ENCODE measurements around the gene RBM17.
"Not testable (repeated sequence)": the region's sequence is repeated elsewhere in the genome, so short reads cannot be mapped to it uniquely, and the experiment has no call there.

Gene RBM17, protein sequence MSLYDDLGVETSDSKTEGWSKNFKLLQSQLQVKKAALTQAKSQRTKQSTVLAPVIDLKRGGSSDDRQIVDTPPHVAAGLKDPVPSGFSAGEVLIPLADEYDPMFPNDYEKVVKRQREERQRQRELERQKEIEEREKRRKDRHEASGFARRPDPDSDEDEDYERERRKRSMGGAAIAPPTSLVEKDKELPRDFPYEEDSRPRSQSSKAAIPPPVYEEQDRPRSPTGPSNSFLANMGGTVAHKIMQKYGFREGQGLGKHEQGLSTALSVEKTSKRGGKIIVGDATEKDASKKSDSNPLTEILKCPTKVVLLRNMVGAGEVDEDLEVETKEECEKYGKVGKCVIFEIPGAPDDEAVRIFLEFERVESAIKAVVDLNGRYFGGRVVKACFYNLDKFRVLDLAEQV

DNA sequence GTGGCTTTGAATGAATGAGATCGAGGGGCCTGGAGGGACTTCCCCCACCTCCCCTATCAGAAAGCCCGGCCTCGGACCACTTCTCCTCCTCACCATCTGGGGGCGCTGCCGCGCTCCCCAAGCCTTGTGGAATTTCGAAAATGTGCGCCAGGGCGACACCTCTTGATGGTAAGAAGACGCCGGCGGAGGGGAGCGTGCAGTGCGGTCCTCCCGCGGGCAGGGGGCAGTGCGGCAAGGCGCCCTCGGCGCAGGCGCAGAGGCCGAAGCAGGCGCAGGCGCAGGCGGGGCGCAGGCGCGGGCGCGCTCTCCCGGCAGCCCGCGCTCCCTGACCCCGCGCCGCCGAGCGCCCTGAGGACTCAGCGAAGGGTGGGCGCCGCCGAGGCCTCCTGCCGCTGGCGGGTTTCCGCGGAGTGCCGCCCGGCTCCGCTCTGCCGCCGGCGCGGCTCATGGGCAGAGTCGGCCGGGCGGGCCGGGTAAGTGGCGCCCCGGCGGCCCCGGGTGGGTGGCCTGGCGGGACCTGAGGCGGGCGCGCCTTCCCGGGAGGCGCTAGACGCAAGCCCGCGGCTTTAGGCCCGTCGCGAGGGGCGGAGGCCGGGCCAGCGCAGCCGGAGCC lies at the start of gene RBM17:
RBM17 (plus strand) TSS at position 314 of the 613 bp plus-strand sequence. CDS start 8,032 bp downstream, outside the sequence.
- in situ Hi-C loops (cut with MboI; ENCODE audit: low sequenced_read_pairs), result no loop called here

DNA sequence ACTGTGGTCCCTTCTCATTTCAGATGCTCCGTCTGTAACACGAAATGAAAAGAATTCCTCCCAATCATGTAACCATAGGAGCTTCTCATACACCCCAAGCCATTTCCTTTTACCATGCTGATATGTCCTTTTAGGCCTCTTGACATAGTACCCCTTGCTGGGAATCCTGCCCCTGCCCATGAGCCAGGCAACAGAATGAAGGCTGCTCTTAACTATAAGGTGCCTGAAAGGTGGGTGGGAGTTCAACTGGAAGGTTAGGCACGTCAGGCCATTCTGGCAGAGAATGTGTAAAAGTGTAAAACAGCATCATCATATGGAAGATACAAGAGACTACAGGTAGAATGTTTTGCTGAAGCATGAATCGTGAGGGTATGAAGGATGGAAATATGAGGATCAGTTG lies 49.1 kb upstream of the RBM17 start:
- in situ Hi-C loops (cut with MboI; ENCODE audit: low sequenced_read_pairs), result no loop called here

DNA sequence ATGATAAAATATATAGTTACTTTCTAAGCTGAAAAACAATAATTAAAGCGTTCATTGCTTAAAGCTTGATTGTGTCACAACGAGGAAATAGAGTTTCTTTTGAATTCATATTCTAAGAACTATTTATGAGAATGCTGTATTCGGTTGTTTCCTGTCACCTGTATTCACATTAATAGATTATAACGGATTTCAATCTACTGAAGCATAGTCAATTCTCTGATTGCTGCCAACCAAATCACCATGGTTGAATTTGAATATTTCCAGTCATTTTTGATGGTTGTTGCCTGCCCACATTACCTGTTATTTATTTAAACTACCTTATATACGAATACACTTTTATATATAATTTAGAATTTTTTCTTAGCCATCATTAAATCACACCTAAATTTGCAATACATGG lies 48.6 kb upstream of the RBM17 start:
- in situ Hi-C loops (cut with MboI; ENCODE audit: low sequenced_read_pairs), result no loop called here

DNA sequence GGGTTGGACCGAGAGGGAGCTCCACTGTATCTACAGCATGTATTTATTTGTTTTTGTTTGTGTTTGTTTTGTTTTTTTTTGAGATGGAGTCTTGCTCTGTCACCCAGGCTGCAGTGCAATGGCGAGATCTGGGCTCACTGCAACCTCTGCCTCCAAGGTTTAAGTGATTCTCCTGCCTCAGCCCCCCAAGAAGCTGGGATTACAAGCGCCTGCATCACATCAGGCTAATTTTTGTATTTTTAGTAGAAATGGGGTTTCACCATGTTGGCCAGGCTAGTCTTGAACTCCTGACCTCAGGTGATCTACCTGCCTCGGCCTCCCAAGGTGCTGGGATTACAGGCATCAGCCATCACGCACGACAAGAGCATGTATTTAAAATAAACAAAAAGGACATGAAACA lies 45.5 kb upstream of the RBM17 start:
- in situ Hi-C loops (cut with MboI; ENCODE audit: low sequenced_read_pairs), result not testable (repeated sequence)

DNA sequence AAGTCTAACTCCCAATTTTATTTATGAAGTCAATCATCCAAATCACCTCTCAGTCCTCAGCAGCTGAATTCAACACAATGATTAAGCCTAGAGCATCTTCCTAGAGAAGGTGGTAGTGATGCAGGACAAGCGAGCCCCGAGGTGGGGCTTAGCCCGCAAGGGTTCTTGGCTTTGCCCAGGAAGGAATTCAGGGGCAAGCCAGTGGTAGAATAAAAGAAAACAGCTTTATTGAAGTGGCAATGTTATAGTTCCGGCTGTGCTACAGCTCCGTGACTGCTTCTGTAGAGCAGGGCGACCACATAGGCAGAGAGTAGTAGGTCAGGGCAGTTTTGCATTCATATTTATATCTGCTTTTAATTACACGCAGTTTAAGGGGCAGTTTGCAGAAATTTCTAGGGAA lies 44.8 kb upstream of the RBM17 start:
- in situ Hi-C loops (cut with MboI; ENCODE audit: low sequenced_read_pairs), result no loop called here

DNA sequence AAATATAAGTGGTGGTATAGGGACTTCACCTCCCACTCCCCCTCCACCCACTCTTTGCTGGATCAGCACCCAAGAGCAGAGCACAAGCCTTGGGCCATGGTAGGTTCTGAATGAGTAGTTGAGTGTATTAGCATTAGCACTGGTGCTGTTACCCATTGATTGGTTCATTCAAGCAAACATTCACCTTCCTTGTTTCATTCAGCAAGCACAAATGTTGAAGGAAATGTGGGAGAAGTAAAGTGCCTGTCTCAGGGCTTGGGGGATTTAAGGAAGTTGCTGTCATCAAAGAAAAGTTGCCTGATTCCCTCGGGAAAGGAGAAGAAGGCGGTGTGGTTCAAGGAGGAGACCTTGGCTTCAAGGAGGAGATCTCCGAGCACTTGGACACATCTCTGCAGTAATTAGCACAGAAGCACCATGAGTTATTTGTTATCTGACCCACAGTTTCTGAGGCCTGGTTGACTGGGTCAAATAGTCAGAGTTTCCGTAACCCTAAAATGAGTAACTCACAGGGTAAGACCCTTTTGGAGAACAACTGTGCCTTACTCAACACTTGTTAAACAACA lies 44.0 kb upstream of the RBM17 start:
- in situ Hi-C loops (cut with MboI; ENCODE audit: low sequenced_read_pairs), result no loop called here

DNA sequence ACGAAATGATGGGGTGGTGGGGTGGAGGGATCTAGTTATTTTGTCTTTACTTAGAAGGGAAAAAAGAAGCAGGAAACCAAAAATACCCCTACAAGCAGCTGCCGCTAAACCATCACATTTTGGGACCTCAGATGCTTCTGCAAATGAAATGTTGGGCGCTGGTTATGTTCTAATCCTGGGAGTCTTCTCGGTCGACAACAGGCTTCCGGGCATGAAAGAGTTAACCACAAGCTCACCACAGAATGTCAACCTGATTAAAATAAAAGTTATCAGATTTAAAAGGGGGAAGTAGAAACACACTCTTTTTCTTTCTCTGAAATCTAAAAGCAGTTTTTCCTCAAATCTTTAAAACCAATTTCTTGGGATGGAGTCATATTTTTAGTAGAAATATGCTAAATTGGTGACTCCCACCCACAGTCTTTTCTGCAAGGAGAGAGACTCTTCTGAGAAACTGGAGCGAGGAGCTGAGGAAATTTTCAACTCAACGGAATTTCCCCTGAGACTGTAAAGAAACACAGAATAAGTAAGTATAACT lies 43.5 kb upstream of the RBM17 start:
- in situ Hi-C loops (cut with MboI; ENCODE audit: low sequenced_read_pairs), result no loop called here

DNA sequence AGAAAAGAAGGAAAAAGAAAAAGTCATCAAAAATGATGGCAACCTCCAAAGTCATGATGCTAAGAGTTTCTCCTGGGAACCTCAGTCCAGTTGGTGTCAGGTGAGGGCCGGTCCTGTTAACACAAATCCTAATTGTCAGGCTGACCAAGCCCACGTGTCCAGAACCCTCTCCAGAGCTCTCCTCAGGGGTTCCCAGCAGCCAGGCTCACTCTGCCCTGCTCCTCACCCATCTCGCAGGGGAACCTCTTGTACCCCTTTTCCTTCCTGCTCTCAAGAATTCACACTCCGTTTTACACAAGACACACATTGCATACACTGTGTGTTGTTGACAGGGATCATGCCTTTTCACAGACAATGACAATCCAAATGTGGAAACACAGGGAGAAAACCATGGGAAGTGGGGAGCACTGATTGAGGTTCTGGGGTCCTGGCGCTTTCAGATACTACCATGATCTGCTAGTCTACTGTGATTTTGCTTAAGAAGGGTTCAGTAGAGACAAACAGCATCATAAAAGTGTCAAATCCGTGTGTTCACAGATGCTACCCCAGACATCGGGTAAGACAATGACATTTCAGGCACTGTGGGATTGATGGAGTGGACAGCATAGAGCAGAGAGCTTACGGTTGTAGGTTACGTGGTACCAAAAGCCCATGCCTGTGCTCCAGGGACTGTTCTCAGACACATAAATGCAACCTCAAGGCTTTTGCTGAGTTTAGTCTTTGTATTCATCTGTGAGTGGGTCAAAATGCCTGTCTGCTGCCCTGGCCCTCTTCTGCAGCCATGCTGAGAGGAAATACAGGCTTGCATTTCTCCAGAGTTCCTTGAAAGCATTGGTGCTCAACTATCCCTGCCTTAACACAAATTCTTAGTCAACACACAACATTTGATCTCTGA lies 42.7 kb upstream of the RBM17 start:
- in situ Hi-C loops (cut with MboI; ENCODE audit: low sequenced_read_pairs), result no loop called here

DNA sequence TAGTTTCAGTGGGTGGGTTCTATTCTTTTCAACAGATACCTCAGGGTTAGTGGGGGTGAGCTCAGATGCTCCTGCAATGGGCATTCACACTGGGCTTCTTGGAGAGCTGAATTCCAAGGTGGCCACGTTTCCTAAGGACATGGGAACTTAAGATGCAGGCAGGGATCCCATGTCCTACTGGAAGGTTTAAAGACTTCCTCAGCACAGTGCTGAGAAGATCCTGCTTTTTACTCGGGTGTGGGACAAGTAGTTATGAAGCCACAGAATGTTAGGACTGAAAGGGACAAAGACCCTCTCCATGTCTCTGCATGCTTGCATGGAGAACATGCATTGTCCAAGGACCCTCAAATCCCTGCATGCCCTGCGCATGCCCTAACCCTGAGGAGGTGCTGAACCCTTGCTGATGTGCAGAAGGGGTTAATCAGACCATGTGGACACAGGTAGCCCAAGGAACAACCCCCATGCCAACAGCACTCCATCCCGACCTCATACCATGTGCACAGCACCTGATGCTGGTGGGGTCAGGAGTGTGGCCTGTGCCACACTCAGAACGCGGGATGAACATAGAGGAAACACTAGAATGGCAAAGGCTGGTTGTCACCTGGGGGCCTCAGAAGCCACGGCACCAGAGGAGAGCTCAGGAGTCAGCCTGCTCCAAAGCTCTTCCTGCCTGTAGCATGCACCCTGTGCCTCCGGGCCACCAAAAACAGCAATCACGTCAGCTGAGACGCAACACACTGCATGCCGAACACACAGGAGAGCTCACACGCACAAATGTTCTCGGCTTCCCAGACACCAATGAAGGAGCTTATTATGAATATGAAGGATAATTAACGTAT lies 41.8 kb upstream of the RBM17 start:
- in situ Hi-C loops (cut with MboI; ENCODE audit: low sequenced_read_pairs), result no loop called here

DNA sequence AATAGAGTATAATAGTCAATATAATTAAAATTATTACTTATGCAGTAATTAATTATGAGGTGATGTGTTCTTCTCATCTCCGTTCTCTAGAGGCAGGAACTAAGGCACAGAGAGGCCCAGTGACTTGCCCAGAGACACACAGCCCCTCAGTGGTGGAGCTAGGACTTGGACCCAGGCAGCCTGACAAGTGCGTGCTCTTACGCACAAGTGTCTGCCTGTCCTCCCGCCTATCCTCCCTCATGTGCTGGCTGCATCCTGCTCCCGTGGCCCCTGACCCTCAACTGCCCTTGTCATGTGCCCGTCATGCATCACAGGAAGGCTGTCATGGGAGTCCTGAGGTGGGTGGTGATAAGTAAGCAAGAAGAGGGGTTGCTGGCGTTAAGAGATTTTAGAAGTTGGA lies 41.0 kb upstream of the RBM17 start:
- in situ Hi-C loops (cut with MboI; ENCODE audit: low sequenced_read_pairs), result no loop called here

DNA sequence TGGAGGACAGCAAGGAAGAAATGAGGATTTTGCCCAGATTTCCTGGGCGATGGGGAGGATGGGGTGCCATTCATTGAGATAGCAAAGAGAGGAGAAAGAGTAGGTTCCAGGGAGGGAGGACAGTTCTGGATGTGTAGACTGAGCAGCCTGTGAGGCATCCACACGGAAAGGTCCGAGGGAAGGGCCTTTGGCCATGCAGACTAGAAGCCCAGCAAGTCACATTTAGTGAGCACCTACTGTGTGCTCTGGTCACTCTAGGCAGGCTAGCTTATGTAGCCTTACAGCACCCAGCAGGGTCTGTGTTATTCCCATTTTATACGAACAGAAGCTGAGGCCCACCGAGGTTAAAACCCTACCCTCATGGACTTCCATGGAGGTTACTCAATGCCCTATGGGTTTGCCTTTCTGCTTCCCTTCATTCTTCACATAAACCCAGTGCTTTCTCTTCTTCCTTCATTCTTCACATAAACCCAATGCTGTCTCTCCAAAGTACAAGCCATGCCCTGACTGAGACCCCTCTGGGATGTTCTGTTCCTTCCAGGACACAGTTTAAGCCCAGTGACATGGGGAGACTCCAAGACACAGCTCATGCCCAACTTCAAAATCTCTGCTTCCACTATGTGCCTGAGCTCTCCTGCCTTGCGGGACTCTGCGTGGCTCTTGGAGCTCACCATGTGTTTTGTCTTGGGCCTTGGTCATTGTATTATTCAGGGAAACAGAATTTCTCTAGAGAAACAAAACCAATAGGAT lies 40.4 kb upstream of the RBM17 start:
- in situ Hi-C loops (cut with MboI; ENCODE audit: low sequenced_read_pairs), result no loop called here

DNA sequence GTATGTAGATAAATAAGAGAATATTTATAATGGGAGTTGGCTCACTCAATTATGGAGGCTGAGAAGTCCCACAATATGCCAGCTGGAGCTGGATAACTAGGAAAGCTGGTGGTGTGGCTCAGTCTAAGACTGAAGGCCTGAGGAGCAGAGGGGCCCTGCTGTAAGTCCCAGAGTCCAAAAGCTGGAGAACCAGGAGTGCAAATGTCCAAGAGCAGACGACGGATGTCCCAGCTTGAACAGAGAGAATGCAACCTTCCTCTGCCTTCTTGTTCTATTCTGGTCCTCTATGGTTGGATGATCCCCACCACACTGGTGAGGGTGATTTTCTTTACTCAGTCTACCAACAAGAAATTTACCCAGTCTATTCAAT lies 39.8 kb upstream of the RBM17 start:
- in situ Hi-C loops (cut with MboI; ENCODE audit: low sequenced_read_pairs), result no loop called here

DNA sequence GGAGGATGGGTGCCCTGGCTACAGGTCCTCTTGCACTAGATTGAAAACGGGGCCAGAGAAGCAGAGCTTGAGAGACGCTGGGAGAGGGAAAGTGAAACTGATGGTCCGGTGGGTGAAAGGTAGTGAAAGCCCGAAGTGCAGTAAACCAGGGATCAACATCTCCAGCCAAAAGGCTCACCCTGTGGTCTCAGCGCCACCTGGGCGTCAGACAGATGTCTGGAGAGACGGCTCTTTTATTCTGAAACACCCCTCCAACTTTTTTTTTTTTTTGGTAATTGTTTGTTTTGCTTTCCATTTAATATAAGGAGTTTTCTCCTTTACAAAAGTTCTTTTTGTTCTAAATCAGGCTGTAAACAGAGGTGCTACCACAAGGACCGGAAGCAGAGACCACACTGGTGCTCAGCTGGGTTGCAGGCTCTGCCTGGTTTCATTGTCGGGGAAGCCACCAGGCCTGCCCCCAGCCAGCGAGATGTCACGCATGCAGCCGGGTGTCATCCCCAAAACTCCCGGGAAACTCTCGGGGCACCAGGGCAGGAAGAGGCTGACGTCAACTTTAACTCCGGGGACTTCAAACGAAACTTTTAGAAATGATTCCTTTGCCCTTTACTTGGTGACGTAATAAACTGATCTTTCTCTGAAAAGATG lies 37.9 kb upstream of the RBM17 start:
- in situ Hi-C loops (cut with MboI; ENCODE audit: low sequenced_read_pairs), result no loop called here

DNA sequence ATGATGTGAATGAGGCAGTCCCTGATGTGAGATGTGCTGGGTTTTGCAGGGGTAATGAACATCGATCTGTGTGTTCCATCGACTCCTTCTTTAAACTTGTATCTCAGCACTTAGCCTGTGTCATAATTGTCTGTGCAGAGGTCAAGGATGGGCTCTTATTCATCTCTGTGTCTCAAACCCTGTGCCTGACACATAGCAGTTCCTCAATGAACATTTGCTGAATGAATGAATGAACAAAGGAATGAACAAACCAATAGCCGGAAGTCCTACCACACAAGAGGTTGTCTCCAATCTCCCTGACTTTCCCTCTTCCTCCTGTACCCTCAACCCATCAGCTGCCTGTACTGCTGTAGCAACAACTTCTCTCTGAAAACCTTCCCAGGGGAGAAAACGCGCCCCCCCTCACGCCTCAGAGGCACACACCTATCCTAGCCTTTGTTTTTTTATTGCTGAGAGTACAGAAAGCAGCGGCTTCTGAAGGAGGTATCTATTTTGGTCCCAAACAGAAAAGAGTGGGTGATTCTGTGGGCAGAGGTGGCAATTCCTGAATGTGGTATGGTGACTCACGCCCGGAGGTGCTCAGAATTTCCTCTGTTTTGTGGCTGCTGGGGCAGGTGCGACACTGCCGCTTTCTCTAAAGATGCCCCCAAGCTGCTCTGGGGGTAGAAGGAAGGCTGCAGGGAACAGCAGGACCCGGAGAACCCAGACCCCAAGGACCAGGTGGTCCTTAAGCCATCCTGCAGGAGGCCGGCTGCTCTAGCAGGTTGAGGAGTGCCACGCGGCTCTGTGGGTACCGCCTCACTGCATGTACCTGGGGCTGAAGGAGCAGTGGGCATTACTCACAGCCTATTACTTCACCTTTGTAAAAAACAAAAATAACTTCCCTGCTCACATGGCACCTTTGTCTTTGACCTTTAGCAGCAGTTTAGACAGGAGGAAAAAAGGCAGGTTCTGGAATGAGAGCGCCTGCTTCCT lies 36.3 kb upstream of the RBM17 start:
- in situ Hi-C loops (cut with MboI; ENCODE audit: low sequenced_read_pairs), result no loop called here

DNA sequence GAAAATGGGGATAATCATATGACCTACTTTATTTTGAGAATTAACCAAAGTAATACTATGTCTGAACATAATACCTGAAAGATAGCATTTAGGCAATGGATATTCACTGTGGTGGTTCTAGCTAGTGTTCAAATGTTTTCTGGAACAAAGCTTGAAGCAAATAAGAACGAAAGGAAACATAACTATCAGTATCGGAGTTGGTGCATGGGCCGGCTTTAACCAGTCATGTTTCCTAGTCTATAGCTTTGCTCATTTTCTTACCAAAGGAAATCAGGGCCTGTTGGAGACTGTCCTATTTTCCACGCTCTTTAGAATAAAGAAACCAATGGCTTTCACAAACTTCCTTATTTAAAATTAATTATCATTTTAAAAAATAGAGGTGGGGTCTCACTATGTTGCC lies 35.5 kb upstream of the RBM17 start:
- in situ Hi-C loops (cut with MboI; ENCODE audit: low sequenced_read_pairs), result no loop called here

DNA sequence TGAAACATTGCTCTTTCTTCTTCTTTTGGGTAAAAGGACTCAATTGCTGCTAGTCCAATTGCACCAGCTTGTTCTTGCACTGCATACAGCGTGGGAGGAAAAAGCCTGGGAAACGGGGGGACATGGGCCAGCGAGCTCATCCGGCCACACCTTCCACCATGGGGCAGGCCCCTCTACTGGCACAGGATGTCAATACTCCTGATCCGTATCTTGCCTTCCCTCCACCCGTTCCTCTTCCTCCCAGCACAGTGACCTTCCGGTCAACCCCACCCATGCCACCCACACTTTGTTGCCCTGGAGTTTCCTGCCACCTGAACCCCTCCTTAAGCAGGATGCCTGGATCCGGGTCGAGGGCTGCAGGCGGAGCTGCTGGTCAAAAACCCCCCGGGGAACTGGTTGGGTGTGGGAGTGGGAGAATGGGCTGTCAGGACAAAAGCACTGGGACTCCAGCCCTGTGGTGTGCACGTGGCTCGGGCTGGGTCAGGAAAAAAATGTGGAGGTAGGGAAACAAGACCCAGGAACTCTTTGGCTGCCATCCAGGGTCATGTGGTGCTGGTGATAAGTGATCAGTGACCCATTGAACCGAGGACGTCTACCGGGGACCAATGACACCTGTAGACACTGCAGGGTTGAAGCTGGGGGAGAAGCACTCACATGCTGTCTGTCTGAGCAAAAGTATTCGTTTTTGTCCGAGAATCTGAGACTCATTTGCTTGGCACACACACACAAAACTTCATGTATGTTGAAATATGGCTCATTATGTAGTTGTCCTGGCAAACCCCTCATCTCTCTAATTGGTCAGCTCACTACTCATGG lies 34.8 kb upstream of the RBM17 start:
- in situ Hi-C loops (cut with MboI; ENCODE audit: low sequenced_read_pairs), result no loop called here

DNA sequence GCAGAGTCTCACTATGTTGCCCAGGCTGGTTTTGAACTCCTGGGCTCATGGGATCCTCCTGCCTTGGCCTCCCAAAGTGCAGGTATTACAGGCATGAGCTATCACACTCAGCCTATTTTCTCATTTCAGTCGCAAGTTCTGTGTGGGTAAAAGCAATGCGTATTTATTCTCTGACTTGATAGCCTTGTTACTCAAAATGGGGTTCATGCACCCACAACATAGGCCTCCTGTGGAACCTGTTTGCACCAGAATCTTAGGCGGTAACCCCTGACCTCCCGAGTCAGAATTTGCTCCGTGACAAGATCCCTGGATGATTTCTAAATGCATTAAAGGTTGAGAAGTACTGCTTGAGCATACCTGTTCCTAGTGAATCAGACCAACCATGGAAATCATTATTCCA lies 34.0 kb upstream of the RBM17 start:
- in situ Hi-C loops (cut with MboI; ENCODE audit: low sequenced_read_pairs), result no loop called here

All from hTERT RPE-1 (cell line).